Amniotic stem cell (primary cell): ENCODE measurements around the gene VSIG10L2.
"Not testable (repeated sequence)": the region's sequence is repeated elsewhere in the genome, so short reads cannot be mapped to it uniquely, and the experiment has no call there.

ENCODE experiments used
- DNase-seq: peaks from one replicate; lab custom pipeline; 2025; lab: John Stamatoyannopoulos, UW

VSIG10L2 gene

DNA sequence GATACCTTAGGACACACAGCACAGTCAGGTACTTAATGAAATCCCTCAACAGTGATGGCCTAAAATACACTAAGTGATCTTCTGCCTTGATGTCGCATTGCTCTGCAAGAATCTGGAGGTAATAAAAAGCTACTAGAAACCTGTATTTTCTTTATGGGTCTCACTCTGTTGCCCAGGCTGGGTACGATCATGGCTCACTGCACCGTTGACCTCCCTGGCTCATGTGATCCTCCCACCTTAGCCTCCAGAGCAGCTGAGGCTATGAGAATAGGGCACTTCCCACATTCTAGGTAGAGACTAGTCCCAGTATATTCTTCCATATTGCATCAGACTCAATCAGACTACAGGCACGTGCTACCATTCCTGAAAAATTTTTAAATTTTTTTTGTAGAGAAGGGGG, 21.7 kb downstream of the VSIG10L2 start:
- no peak for DNase-seq

DNA sequence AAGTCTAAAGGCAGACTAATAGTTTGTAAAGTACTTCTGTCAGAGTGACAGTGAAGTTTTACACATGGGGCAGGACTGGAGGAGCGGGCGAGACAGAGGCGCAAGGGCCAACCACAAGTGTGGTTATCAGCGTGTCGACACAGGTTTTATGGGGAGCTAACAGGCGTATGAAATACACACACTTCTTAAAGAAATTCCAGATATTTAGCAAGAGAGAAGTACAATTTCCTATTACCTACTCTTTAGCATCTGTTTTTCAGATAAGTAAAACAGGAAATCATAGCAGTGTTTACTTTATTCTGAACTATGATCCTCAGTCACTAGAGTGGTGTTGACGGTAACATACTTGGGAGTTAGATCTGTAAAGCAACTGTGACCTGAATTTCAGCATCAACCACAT, 22.5 kb downstream of the VSIG10L2 start:
- no peak for DNase-seq

DNA sequence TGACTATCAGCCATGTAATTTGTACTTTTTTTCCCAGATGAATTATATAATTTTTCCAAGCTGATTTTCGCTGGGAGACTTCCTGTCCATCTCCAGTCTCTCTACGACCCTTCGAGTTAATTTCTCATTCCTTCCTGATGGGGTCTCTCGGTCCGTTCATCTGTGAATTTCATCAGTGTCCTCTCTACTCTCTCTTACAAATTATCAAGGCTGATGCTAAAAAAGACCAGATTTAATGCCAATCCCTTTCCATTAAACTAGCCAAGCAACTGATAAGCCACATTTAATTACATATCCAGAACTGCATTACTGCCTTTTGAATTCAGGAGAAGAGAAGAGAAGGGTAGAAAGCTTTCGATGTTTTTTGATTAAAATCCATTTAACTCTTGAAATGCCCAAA, 25.8 kb downstream of the VSIG10L2 start:
- no peak for DNase-seq

DNA sequence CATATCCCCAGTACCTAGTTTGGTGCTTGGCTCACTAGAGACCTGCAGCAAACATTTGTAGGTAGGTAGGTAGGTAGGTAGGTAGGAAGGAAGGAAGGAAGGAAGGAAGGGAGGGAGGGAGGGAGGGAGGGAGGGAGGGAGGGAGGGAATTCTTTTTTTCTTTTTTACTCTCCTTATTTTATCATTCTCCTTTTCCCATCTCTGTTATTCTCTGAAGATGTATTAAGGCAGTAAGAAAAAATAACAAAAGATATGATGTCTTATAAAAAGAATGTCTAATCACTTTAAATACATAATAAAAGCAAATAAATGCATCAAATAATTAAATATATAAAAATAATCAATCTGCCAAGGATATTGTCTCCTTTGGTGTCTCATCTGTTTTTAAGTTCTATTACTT, 28.4 kb downstream of the VSIG10L2 start:
- no peak for DNase-seq

DNA sequence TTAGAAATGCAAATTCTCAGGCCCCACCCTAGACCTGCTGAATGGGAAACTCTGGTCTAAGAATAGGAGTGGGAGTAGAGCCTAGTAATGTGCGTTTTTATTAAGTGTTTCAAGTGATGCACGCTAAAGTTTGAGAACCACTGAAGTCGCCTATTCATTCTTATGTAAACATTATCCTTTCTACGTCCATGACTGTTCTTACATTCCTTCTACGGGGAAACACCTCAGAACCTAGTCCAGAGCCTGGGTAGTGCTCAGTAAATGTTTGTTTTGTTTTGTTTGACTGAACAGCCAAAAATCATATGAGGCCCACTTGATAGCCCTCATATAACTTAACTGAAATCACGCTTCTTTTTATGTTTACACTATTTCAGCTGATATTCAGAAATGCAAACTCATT, 29.8 kb downstream of the VSIG10L2 start:
- no peak for DNase-seq

DNA sequence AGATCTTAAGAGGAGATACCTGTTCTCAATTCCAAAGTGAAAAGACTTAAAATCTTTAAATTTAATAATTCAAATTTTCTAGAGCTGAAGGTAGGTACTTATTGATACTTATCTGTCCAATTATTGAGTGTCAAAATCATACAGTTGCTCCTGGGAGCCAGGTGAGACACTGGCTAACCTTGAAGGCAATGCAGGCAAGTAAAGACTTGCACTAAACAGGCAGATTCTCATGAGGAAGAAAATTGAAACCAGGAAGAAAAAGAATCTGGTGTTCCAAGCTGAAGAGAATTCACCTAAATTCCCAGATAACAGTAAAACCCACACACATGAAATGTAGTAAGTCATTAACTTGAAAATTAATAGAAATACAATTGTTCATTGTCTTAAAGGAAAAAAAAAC, 30.3 kb downstream of the VSIG10L2 start:
- no peak for DNase-seq

DNA sequence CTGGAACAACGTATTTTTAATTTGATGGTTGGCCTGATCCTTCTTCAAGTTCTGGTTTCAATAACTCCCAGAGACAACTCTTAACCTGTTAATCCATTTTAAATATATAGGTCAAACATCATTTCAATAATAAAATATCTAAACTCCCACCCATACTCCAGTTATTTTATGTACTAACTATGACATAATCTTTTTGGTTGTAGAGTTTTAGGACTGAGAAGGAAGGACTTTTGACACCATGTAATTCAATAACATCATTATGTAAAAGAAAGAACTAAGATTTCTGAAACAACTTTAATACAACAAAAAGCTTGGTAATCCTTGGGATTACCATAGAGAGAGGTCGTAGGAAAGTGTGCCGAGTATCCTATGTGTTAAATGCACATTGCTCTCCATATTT, 31.5 kb downstream of the VSIG10L2 start:
- no peak for DNase-seq

DNA sequence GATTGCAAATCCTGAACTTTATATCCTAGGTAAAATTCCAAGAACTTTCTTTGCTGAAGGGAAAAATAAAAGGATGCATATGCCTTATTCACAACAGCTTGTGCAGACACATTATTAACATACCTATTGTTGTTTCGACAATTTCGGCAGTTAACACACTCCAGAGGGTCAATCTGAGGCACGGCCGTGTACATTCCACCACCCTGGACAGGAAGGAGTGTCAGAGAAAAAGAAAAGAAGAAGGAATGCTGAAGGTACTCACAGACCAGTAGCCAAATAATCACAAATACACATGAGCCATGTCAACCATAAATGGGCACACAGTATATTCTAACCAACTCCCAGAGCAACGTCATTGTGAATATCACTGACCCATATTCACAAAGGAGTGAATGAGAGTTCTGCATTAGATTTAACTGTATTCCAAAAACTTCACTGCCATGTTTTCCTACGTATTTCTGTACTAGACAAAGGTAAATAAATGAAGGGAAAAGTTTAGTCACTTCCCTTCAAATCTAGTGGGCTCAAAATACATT, 32.4 kb downstream of the VSIG10L2 start:
- DNase-seq, result no peak

DNA sequence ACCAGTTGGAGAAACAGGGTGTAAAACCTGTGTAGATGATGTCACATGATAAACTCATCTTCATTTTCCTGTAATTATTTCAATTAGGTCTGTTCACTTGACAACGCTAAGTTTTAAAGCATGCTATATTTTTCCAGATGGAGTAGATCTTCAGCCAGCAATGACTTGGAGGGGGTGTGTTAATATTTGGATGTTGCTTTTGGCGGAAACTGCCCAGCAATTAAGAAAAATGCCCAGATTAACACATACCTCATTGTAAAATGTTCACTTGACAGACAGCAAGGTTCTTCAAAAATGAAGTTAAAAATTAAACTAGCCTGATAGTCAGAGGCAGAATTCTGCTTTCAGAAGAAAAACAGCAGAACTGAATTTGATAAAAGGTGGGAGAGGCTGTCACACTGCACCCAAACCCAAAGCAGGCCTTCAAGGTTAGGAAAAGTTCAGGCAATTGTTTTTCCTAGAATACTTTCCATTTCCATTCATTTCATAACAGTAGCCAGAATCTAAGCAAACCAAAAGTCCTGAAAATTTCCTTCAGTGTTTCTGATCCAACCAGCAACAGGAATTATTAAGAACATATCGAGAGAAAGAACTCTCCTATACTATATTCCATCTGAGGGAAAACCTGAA, 33.0 kb downstream of the VSIG10L2 start:
- no peak for DNase-seq

DNA sequence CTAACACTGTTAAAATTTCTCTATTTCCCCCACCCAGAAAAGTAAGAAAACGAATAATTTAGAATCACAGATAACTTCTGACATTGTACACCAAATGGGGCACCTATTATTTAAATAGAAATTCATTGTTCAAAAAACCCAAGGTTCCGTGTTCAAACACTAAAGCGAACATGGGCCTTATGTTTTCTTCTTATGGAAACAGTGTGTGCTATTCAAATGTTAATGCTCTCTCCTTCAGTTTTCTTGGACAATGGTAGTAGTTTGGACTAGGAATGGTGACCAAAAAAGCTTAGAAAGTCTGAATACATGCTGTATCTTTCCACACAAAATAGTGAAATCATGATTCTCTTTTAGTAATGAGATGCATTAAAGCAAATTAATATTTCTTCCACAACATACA, 33.7 kb downstream of the VSIG10L2 start:
- no peak for DNase-seq

DNA sequence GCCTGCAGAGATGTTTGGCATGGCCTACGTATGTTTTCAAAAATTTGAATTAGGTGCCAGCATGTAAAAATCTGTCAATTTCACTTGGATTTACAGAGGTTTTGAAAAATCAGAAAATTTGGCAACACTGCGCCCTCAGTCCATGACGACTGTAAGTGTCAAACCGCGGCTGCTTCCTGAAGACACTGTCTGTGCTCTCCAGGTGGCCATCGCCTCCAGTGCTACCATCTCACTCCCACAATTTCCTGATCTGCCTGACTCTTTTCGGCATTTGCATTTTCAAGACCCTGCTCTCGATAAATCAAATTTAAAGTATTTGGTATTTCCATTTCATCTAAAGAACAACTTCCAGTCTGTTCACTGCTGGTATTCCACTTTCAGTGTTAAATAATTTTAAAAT, 34.6 kb downstream of the VSIG10L2 start:
- DNase-seq, result no peak

DNA sequence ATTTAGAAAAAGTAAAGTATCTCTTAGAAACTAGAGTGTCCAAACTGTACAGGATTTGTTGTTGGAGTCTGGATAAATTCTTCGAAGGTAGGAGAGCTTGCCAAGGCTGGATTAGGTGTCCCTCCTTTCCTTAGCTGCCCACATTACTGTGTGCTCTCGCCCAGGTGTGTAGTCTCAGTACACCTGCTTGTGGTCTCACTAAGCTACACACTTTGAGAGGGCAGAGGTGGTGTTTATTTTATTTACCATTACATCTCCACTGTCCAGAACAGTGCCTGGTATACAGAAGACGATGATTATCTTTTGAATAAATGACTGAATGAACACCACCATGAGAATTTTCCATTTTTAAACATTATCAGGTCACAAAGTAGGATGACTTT, 36.5 kb downstream of the VSIG10L2 start:
- DNase-seq, result no peak

DNA sequence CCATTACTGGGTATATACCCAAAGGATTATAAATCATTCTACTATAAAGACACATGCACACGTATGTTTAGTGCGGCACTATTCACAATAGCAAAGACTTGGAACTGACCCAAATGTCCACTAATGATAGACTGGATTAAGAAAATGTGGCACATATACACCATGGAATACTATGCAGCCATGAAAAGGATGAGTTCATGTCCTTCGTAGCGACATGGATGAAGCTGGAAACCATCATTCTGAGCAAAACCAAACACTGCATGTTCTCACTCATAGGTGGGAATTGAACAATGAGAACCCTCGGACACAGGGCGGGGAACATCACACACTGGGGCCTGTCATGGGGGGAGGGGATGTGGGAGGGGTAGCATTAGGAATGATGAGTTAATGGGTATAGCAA, 40.1 kb downstream of the VSIG10L2 start:
- DNase-seq, result not testable (repeated sequence)

DNA sequence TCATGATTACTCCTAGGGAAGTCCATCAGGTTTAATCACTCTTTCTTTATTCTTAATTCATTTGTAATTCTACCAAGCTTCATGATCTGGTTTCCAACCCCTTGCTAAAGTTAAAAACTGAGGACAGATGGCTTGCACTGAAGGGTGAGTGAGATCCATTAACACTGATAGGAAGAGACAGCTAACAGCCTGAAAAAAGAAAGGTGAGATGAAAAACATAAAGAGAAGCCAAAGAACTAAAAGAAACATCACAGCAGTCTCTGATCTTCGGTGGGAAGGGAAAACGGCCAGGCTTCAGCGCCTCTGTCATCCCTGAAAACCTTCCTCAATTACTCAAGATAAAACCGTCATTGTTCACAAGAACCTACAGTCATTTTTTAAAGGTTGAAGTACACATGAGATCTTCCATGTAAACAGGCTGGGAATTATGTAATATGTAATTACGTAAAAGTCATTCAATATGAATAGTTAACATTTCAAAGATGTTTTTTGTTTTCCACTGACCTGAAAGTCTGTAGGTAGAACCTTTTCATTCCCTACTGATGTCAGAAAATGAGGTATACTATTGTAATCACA, 41.3 kb downstream of the VSIG10L2 start:
- DNase-seq, result no peak

DNA sequence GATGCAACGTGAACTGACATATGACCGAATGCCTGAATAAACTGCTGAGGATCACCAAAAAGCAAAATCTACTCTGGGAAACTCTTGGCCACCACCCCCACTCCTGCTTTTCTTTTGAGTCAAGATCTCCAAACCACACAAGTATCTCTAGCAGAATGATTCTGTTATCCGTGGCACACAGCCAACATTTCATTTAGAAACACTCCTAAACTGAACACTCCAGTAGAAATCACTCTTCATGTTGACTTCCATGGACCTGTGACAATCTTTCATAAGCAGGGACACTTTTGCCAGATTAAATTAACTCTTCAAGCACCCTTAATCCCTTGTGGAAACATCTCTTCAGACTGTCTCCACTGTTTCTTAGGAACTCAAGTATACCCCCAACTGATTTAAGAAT, 44.4 kb downstream of the VSIG10L2 start:
- DNase-seq, result no peak

DNA sequence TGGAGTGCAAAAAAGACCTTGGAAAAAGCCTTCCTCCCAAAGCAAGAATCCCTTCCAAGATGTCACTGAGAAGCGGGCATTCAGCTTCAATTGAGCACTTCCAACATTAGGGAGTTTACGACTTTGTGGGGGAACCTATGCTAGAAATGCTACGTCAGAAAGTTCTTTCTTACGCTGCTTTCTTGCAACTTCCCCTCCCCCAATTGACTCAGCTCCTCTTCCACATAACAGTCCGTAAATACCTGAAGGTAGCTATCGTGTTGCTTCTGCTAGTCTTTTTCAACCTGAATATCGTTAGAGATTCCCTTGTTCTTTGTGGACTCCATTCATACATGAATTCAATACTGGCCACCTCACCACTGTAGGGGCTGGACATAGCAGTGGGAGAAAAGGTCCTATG, 47.0 kb downstream of the VSIG10L2 start:
- DNase-seq, result no peak

DNA sequence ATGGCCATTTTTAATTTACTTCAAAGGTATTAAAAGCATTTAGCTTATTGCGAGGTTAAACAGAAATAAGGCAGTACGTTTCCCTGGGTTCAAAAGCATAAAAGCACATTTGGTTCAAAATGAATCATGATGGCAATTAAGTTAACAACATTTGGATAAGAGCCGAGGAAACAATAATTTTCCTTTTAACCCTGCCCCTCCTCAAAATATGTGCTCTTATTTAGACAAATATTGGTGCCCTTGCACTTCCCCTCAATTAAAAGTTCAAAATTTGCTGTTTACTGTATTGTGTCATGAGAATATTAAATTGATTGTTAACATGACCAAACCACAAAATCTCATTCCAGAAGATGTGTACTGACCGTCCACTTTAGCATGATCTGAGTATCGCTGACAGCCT, 48.7 kb downstream of the VSIG10L2 start:
- DNase-seq, result no peak

DNA sequence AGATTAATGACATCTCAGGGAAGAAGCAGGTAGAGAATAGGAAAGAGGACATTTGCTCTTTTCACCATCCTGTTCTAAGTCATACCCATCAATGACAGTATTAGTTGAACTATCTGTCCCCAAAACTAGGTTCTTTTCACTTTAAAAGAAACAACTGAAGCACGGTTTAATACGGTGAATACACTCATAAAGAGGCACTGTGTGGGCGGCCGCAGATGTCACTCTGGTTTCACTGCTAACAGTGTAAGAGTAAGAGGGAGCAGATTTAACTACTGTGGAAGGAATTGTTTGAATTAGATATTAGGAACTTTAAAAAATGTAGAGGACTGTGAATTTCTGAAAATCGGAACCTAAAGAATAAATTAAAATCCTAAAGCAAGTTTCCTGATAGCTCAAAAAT, 49.5 kb downstream of the VSIG10L2 start:
- no peak for DNase-seq

DNA sequence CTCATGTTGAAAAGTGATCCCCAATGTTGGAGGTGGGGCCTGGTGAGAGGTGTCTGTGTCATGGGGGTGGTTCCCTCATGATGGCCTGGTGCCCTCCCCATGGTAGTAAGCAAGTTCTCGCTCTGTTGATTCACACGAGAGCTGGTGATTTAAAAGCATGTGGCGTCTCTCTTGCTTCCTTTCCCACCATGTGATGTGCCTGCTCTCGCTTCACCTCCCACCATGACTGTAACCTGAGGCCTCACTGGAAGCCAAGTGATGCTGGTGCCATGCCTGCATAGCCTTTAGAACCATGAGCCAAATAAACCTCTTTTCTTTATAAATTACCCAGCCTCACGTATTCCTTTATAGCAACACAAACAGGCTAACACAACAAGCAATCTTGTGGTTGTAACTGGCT, 52.4 kb downstream of the VSIG10L2 start:
- no peak for DNase-seq

DNA sequence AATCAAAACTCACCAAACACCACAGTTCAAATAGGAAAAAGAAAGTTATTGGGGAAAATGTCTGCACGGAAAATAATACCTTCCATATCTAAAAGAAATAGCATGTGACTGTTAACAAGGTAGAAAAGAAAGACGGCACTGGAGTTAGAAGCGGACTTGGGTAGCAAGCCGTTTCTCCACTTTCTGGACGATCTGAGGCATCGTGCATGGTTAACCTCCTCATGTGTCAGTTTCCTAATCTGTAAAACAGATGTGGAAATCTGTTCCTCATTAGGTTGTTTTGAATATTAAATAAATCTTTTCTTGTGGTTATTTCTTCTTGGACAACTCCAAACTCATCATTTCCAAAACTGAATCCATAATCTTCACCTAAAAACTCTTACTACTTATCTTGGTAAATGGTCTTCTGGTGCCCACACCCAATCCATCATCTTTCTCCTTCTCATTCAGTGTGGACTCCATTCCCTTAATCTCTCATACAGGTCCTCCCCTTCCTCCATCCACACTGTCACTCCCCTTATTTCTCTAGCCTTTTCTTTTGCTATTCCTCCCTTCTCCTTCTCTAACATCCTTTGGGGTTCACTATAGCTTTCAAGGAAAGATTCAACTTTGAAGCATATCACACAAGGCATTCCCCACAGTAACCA, 53.5 kb downstream of the VSIG10L2 start:
- no peak for DNase-seq

DNA sequence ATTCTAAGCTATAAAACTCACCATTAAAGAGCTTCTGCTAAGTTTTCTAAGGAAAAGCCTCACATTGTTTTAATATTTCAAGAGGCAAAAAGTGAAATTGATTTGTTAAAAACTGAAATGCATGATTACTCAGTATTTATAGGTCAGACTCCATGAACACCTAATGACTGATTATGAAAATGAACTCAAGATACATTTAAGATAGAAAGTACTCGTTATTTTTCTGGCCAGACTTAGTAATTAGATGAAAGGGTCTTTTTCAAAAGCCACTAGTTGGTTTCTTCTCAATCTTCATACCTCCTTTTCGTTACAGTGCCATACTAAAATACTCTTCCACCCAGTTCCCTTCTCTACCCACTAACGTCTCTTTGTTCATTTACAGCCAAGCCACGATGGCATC, 56.3 kb downstream of the VSIG10L2 start:
- DNase-seq, result no peak
